Activated CD8-positive, alpha-beta memory T cell treated with anti-CD3 and anti-CD28 coated beads for 4 hours (primary cell): Measurements from ENCODE around the gene ATRX.
"Not testable (repeated sequence)": the region's sequence is repeated elsewhere in the genome, so short reads cannot be mapped to it uniquely, and the experiment has no call there.

Experiments
- DNase-seq, 2 donors: peaks; one replicate each; pipeline ENCODE4 v3.0.0-alpha.2; 2020; ENCODE audit warnings: low read depth in 2 of 2

Gene ATRX

DNA sequence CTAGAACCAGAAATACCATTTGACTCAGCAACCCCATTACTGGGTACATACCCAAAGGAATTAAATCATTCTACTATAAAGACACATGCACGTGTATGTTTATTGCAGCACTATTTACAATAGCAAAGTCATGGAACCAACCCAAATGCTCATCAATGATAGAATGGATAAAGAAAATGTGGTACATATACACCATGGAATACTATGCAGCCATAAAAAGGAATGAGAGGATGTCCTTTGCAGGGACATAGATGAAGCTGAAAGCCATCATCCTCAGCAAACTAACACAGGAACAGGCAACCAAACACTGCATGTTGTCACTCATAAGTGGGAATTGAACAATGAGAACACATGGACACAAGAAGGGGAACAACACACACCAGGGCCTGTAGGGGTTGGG lies 285.9 kb downstream of the ATRX start:
- DNase-seq: not testable (repeated sequence)

DNA sequence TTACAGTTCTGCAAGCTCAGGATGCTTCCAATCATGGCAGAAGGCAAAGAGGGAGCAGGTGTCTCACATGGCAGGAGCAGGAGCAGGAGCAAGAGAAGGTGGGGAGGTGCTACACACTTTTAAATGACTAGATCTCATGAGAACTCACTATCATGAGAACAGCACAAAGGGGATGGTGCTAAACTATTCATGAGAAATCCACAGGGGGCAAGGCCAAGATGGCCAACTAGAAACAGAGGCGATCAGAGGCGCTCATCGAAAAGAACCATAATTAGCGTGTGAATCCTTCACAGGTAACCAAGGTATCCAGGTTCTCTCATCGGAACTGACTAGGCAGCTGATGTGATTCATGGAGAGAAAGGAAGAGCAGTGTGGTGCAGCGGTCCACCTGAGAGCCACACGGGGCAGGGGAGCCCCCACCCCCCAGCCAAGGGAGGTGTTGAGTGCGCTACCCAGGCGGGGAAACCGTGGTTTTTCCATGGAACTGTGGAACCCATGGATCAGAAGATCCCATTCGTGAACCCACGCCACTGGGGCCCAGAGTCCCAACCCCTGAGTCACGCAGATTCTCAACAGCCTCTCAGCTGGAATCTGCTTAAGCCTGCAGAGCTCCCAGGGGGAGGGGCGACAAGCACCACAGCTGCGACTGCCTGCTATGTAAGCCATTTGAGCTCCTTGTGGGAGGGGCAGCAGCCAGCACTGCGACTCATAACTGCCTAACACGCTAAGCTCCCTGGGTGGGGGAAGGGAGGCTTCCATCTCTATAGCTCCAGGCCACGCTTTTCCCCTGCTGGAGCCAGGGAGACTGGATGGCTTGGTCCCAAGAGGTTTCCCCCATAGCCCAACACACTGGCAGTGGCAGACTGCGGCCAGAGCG lies 292.1 kb downstream of the ATRX start:
- DNase-seq: no peak

DNA sequence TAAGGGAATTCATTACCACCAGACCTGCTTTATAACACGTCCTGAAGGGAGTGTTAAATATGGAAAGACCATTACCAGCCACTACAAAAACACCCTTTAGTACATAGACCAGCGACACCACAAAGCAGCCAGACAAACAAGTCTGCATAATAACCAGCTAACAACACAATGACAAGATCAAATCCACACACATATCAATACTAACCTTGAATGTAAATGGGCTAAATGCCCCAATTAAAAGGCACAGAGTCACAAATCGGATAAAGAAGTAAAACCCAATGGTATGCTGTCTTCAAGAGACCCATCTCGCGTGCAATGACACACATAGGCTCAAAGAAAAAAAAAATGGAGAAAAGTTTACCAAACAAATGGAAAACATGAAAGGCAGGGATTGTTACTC lies 302.0 kb downstream of the ATRX start:
- DNase-seq: no peak

DNA sequence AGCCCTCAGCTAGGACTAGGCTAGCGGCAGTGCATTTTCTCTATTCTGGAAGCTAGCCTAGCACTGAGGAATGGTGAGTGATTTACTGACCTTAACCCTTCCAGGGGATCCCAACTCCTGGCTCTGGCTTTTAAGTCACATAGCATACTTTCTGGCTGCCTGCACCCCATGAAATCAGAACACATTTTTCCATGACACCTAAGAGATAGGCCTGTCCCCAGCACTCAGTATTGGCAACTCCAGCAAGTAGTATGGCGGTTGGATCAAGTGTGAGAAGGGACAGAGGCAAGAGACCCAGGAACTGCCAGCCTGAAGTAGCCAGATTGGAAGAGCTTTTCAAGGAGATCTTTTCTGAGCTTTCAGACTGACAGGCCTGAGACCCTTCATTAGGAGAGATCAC lies 330.6 kb downstream of the ATRX start:
- DNase-seq: no peak
